Natural killer cell treated with Interleukin-12 subunit alpha and Interleukin-12 subunit beta and Interleukin-15 and Interleukin-18, amount 100 ng/mL, for 72 hours (primary cell): ENCODE data around the gene DDX39A. TPM values are rescaled to one million over a fixed set of nuclear protein-coding genes. Genes with fewer than 3 reads are reported as not detected.
A peak's percentile ranks its signal among the peaks of the same experiment; 100 is the strongest.
"Not testable (repeated sequence)": the region's sequence is repeated elsewhere in the genome, so short reads cannot be mapped to it uniquely, and the experiment has no call there.

ENCODE experiments used
- ATAC-seq, 2 donors: fragments of 150-1000 bp; cut with Tn5 transposase in 1 of 2; sonication (Bioruptor Pico), chemical (Tn5 transposase) in 1 of 2; 2 replicates each; pipeline ENCODE4 v1.10.0; 2021
- DNase-seq: peaks from one replicate; pipeline ENCODE4 v3.0.0; 2022; ENCODE audit warnings: low spot score
- H3K27ac Mint-ChIP-seq, 2 donors: 1 replicate in 1 of 2; 2 replicates in 1 of 2; pipeline ENCODE4 v1.8.0; 2022; ENCODE audit warnings: mixed read lengths in 2 of 2, mild to moderate bottlenecking in 1 of 2, moderate library complexity in 1 of 2
- H3K27me3 Mint-ChIP-seq, 2 donors: 1 replicate in 1 of 2; 2 replicates in 1 of 2; pipeline ENCODE4 v1.8.0; 2022; ENCODE audit warnings: mixed read lengths in 2 of 2
- H3K36me3 Mint-ChIP-seq: one replicate; pipeline ENCODE4 v1.8.0; 2022; ENCODE audit warnings: mixed read lengths
- H3K4me1 Mint-ChIP-seq, 2 donors: 1 replicate in 1 of 2; 2 replicates in 1 of 2; pipeline ENCODE4 v1.8.0; 2022; ENCODE audit warnings: low read depth in 2 of 2, mixed read lengths in 2 of 2, mild to moderate bottlenecking in 1 of 2
- H3K4me3 Mint-ChIP-seq: one replicate; pipeline ENCODE4 v1.8.0; 2022; ENCODE audit warnings: mixed read lengths
- H3K9me3 Mint-ChIP-seq: 2 replicates; pipeline ENCODE4 v1.8.0; 2022; ENCODE audit warnings: mixed read lengths
- total RNA-seq, 2 donors: library from RNA; stranded (reverse); gene quantifications; one replicate each; pipeline ENCODE4 v1.2.3, GENCODE V29; 2022

DDX39A gene
- total RNA-seq: 100 to 1,000 TPM; 225 to 449 TPM

DNA sequence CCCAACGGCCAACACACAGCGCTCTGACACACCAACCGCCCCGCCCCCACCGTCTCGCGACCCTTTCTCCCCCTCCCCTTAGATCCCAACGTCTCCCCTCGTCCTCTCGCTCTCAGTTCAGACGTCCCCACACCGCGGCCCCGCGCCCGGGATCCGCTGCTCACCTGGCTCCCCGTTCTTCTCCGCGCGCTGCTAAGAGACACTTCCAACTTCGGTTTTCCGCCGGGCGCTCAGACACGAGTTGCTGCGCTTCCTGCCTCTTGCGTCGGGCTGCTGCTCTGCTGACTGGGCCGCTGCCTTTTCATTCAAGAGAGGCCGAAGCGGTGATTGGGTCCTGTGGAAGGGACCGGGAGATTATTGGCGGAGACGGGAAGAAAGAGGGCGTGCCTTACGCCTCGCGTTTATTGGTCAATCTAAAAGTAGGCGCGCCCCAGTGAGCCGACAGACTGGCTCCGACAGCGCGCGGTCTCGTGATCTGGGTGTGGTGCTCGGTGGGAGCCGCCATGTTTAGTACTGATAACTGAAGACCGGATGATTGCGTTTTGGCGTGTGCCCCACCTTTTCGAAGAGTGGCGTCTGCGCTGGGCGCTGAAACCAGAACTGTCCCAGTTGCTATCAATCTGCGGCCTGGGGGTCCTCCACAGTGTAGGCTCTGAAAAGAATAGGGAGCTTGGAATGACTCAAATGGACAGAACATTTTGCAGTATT lies at the start of gene DDX39A:
DDX39A (minus strand) TSS at position 236 of the 708 bp plus-strand sequence. CDS start 6,121 bp downstream, outside the sequence.
- Mint-ChIP-seq H3K4me3 (peak within 1 kb of the TSS; percentile 84), H3K9me3 (no peaks in the 10 kb centered on the region), H3K27ac (peak within 1 kb of the TSS; percentile 86 to 87), H3K36me3 (peaks cover 23% of the 10 kb centered on the region), H3K4me1 (peaks cover 26 to 36% of the 10 kb centered on the region in 2 donors), H3K27me3 (no peaks in the 10 kb centered on the region)
- ATAC-seq (peak; percentile 94 to 95), DNase-seq (peak; percentile 98)

DNA sequence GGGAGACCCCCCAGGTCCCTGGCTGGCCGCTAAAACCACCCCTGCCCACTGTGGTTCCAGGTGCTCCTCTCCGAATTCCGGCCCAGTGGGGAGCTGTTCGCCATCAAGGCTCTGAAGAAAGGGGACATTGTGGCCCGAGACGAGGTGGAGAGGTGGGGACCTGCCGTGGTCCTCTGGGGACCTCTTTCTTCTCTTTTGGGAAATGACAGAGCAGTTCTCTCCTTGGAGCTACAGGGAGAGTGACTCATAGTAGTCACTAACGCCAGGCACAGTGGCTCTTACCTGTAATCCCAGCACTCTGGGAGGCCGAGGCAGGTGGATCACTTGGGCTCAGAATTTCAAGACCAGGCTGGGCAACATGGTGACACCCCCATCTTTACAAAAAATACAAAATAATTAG lies 48.7 kb upstream of the DDX39A start:
- Mint-ChIP-seq H3K36me3 (no peaks in the 10 kb centered on the region), H3K4me1 (peaks cover 2 to 8% of the 10 kb centered on the region in 2 donors), H3K27ac (no peak overlapping the region), H3K4me3 (no peak overlapping the region), H3K9me3 (no peaks in the 10 kb centered on the region), H3K27me3 (peaks cover 0 to 3% of the 10 kb centered on the region in 2 donors)
- DNase-seq (no peak), ATAC-seq (no peak)

- Mint-ChIP-seq H3K27me3 (no peaks in the 10 kb centered on the region), H3K36me3 (no peaks in the 10 kb centered on the region), H3K4me3 (no peak overlapping the region), H3K27ac (no peak overlapping the region), H3K4me1 (peaks cover 0 to 4% of the 10 kb centered on the region in 2 donors), H3K9me3 (no peaks in the 10 kb centered on the region)
- ATAC-seq (no peak), DNase-seq (no peak)
Observed at GRCh38 chr19:14467391-14467790, 48.2 kb upstream of the DDX39A start.

DNA sequence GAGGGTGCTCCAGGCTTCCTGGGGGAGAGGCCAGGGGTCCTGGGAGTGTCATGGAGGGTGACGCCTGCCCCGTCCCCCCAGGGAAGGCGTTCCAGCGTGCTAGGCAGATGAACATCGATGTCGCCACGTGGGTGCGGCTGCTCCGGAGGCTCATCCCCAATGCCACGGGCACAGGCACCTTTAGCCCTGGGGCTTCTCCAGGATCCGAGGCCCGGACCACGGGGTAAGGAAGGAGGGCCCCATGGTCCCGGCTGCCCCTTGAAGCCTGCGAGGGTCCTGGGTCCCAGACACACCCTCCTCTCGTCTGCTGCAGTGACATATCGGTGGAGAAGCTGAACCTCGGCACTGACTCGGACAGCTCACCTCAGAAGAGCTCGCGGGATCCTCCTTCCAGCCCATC lies 44.6 kb upstream of the DDX39A start:
- peaks cover 5% of the 10 kb centered on the region for H3K36me3 Mint-ChIP-seq
- H3K4me1 Mint-ChIP-seq: peaks cover 13 to 16% of the 10 kb centered on the region in 2 donors
- ATAC-seq (no peak), DNase-seq (no peak)
- H3K9me3 Mint-ChIP-seq: no peaks in the 10 kb centered on the region
- H3K27me3 Mint-ChIP-seq: no peaks in the 10 kb centered on the region
- H3K4me3 Mint-ChIP-seq: no peak overlapping the region
- no peak overlapping the region for H3K27ac Mint-ChIP-seq

- H3K9me3 Mint-ChIP-seq, H3K36me3 Mint-ChIP-seq, H3K27ac Mint-ChIP-seq: not testable (repeated sequence)
Observed at GRCh38 chr19:14462401-14462800, 43.3 kb upstream of the DDX39A start.

GRCh38 chr19:14460935-14461334 lies 41.8 kb upstream of the DDX39A start:
- H3K4me3 Mint-ChIP-seq: peak overlapping the region; percentile 16
- H3K36me3 Mint-ChIP-seq: peaks cover 8% of the 10 kb centered on the region
- no peak for DNase-seq
- H3K27ac Mint-ChIP-seq: peak overlapping the region in 1 of 2 donors; percentile 1
- no peaks in the 10 kb centered on the region for H3K9me3 Mint-ChIP-seq
- no peak for ATAC-seq
- H3K27me3 Mint-ChIP-seq: no peaks in the 10 kb centered on the region
- H3K4me1 Mint-ChIP-seq: peaks cover 13 to 22% of the 10 kb centered on the region in 2 donors

More at GRCh38 chr19:14462401-14462800, 43.3 kb upstream of the DDX39A start:
- ATAC-seq, H3K4me3 Mint-ChIP-seq, H3K27me3 Mint-ChIP-seq, DNase-seq: not testable (repeated sequence)
- H3K4me1 Mint-ChIP-seq: peaks cover 13 to 22% of the 10 kb centered on the region in 2 donors

DNA sequence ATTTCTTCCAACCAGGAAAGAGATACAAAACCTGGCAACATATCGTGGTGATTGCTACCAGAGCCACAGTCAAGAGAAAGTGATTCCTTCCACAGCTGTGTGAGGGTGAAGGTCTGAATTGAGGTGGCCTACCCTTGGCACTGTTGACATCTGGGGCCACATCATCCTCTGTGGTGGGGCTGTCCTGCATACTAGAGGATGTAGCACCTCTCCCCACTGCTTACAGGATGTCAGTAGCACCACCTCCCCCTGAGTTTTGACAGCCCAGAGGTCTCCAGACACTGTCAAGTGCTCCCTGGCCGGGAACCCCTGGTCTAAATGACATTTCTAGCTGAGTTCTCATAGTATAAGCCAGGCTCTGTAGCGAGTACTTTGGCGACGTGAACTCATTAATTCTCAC lies 40.6 kb upstream of the DDX39A start:
- ATAC-seq (peak; percentile 100), DNase-seq (peak; percentile 90)
- no peaks in the 10 kb centered on the region for H3K9me3 Mint-ChIP-seq
- peaks cover 13 to 22% of the 10 kb centered on the region in 2 donors for H3K4me1 Mint-ChIP-seq
- H3K27ac Mint-ChIP-seq: peak overlapping the region; percentile 50 to 91
- H3K27me3 Mint-ChIP-seq: no peaks in the 10 kb centered on the region
- peaks cover 14% of the 10 kb centered on the region for H3K36me3 Mint-ChIP-seq
- peak overlapping the region; percentile 71 for H3K4me3 Mint-ChIP-seq

DNA sequence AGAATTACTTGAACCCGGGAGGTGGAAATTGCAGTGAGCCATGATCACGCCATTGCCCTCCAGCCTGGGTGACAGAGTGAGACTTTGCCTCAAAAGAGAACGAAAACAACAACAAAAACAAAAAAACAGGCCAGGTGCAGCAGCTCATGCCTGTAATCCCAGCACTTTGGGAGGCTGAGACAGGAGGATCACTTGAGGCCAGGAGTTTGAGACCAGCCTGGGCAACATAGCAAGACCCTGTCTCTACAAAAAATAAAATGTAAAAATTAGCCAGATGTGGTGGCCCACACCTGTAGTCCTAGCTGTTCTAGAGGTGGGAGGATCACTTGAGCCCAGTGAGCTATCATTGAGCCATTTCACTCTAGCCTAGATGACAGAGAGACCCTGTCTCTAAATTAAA lies 33.2 kb upstream of the DDX39A start:
- not testable (repeated sequence) for H3K27ac Mint-ChIP-seq, ATAC-seq, H3K4me3 Mint-ChIP-seq, DNase-seq, H3K27me3 Mint-ChIP-seq, H3K9me3 Mint-ChIP-seq
- Mint-ChIP-seq H3K36me3 (peaks cover 28% of the 10 kb centered on the region), H3K4me1 (peaks cover 15 to 18% of the 10 kb centered on the region in 2 donors)

DNA sequence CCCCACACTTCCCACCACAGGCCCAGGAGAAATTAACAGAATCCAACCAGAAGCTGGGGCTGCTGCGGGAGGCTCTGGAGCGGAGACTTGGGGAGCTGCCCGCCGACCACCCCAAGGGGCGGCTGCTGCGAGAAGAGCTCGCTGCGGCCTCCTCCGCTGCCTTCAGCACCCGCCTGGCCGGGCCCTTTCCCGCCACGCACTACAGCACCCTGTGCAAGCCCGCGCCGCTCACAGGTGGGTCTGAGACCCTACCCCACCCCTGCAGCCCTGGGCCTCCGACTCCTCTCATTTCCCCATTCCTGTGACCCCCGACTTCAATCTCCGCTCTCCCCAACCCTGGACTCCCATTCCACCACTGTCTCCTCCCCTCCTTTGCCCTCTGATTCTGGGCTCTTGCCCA lies 31.7 kb upstream of the DDX39A start:
- H3K4me3 Mint-ChIP-seq: no peak overlapping the region
- no peak for ATAC-seq
- peaks cover 30% of the 10 kb centered on the region for H3K36me3 Mint-ChIP-seq
- no peaks in the 10 kb centered on the region for H3K27me3 Mint-ChIP-seq
- H3K27ac Mint-ChIP-seq: no peak overlapping the region
- no peak for DNase-seq
- peaks cover 15 to 22% of the 10 kb centered on the region in 2 donors for H3K4me1 Mint-ChIP-seq
- no peaks in the 10 kb centered on the region for H3K9me3 Mint-ChIP-seq

DNA sequence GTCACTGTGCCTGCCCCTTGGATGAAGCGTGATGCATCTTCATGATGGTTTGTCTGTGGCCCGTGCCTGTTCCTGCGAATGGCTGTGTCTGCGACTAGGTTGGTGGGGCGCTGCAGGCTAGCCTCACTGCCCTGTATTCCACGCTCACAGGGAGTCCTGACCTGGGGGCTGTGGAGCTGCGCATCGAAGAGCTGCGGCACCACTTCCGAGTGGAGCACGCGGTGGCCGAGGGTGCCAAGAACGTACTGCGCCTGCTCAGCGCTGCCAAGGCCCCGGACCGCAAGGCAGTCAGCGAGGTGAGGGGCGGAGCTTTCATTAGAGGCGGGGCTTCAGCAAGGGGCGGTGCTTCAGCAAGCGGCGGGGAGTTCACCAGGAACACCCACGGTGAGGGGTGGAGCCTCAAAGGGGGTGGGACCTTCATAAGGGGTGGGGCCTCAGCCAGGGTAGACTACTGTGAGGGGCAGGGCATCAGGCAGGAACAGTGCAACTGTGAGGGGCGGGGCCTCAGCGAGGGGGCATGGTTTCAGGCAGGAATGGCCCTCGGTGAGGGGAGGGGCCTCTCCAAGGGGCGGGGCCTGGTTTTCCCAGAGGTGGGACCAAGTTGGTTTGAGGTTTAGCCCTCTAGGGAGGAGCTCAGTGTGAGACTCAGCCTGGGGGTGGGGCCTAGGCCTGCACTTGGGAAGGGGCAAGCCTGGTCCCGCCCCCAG lies 31.2 kb upstream of the DDX39A start:
- peak overlapping the region in 1 of 2 donors; percentile 57 for H3K27ac Mint-ChIP-seq

DNA sequence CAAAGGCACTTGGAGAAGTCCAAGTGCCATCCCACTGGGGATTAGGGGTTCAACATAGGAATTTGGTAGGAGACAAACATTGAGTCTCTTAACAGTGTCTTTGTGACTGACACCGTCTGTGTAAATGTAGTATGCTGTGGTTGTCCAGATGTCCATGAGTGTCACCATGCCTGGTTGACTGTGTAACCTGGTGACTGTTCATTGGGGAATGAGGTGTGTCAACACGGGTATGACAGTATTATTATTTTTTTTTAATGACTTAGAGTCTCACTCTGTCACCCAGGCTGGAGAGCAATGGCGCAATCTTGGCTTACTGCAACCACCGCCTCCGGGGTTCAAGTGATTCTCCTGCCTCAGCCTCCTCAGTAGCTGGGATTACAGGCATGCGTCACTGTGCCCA lies 30.2 kb upstream of the DDX39A start:
- Mint-ChIP-seq H3K36me3 (peaks cover 26% of the 10 kb centered on the region), H3K4me3 (no peak overlapping the region), H3K4me1 (peaks cover 20 to 26% of the 10 kb centered on the region in 2 donors), H3K27ac (peak overlapping the region; percentile 21 to 57), H3K9me3 (no peaks in the 10 kb centered on the region), H3K27me3 (no peaks in the 10 kb centered on the region)
- ATAC-seq (no peak), DNase-seq (no peak)

More for the DNA sequence above, 31.2 kb upstream of the DDX39A start:
- DNase-seq (no peak), ATAC-seq (peak; percentile 84 to 92)
- Mint-ChIP-seq H3K36me3 (peaks cover 27% of the 10 kb centered on the region), H3K4me3 (no peak overlapping the region), H3K4me1 (peaks cover 15 to 22% of the 10 kb centered on the region in 2 donors), H3K9me3 (no peaks in the 10 kb centered on the region), H3K27me3 (no peaks in the 10 kb centered on the region)

DNA sequence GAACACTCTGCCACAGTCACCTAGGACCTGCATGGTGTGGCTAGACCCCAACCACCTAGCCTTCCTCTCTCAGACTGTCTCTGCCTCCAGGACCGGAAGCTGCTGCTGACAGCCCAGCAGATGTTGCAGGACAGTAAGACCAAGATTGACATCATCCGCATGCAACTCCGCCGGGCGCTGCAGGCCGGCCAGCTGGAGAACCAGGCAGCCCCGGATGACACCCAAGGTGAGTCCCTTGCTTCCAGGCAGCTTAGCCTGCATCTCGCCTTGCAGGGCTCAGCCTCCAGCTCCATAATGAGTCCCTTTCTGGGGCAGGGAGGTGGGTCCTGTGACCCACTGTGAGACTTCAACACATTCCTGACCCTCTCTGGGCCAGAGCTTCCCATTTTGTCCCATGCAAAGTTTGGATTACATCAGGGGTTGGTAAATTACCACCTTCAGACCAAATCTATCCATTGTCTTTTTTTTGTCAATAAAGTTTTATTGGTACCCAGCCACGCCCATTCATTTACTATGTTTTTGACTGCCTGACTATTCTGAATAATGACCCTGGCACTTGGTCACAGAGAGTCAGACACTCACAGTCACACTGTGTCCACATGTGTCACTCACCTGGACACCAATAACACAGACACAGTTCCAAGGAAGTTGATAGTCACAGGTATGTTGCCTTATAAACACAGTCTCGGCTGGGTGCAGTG lies 27.3 kb upstream of the DDX39A start:
- DNase-seq (no peak), ATAC-seq (no peak)
- no peak overlapping the region for H3K27ac Mint-ChIP-seq
- H3K36me3 Mint-ChIP-seq: peaks cover 27% of the 10 kb centered on the region
- no peak overlapping the region for H3K4me3 Mint-ChIP-seq
- H3K4me1 Mint-ChIP-seq: peaks cover 24 to 27% of the 10 kb centered on the region in 2 donors
- H3K27me3 Mint-ChIP-seq: no peaks in the 10 kb centered on the region
- H3K9me3 Mint-ChIP-seq: no peaks in the 10 kb centered on the region

DNA sequence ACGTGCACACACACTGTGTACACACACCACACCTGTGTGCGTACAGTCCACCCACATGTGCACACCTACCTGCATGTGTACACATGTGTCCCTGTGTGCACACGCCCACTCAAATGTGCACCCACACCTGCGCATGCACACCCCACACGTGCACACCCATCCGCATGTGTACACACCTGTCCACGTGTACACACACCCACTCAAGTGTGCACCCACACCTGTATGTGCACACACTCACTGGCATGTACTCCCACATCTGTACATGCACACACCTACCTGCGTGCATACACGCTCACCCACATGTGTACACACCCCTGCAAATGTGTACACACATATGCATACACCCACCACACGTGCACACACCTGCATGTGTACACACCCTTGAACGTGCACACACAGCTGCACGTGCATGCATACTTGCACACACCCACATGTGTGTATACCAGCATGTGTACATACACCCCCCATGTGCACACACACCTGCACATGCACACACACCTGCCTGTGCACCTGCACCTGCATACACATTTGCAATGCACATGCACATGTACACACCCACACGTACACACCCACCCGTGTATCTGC lies 24.6 kb upstream of the DDX39A start:
- H3K27me3 Mint-ChIP-seq: no peaks in the 10 kb centered on the region
- ATAC-seq (no peak), DNase-seq (no peak)
- no peak overlapping the region for H3K4me3 Mint-ChIP-seq
- no peaks in the 10 kb centered on the region for H3K9me3 Mint-ChIP-seq
- H3K27ac Mint-ChIP-seq: no peak overlapping the region
- peaks cover 33 to 34% of the 10 kb centered on the region in 2 donors for H3K4me1 Mint-ChIP-seq
- H3K36me3 Mint-ChIP-seq: peaks cover 17% of the 10 kb centered on the region
